Measurements from ENCODE around the gene ZCWPW1. TPM values are rescaled to one million over a fixed set of nuclear protein-coding genes. Genes with fewer than 3 reads are reported as not detected.

ZCWPW1 gene
- total and polyA plus RNA-seq, 2 of the 8 experiments (the other 6 are each of a cell fraction or from before 2014, with no cell fraction given): 0.51 to 1.4 TPM

DNA sequence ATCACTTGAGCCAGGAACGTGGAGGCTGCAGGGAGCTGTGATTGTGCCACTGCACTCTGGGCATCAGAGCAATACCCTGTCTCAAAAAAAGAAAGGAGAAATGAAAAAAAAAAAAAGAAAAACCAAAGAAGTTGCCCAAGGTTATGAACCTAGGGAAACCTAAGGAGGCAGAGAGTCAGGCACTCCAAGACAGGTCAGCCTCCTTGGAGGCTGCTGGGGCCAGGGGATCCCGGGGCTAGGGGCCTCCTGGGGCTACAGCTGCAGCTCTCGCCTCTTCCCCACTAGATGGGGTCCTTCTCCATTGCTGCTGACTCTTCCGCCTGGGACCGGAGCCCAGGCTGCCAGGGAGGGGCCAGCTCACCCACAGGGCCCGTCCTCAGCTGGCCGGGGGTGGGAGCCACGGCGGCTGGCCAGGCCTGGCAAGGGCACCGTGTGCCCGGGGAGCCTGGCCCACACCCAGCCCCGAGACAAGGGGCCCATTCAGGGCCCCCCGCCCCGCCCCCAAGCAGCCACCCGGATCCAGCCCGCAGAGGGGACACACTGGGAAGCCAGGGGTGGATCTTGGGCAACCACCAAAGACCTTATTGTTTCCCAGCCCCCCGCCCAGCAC, 37.3 kb upstream of the ZCWPW1 start (continued):
- no peak for TF ChIP-seq TAF7 (optimal IDR thresholded peaks at IDR 0.05; ENCODE audit: borderline replicate concordance, low read depth, low read length)
- TF ChIP-seq NRF1 (IDR thresholded peaks at IDR 0.05; ENCODE audit: low read depth, low read length): no peak
- peak; percentile 64; the same call in 1 of the 2 replicates for TF ChIP-seq KDM1A (IDR thresholded peaks at IDR 0.05; ENCODE audit: borderline replicate concordance, low read length)
- TF ChIP-seq, protein P1, sequence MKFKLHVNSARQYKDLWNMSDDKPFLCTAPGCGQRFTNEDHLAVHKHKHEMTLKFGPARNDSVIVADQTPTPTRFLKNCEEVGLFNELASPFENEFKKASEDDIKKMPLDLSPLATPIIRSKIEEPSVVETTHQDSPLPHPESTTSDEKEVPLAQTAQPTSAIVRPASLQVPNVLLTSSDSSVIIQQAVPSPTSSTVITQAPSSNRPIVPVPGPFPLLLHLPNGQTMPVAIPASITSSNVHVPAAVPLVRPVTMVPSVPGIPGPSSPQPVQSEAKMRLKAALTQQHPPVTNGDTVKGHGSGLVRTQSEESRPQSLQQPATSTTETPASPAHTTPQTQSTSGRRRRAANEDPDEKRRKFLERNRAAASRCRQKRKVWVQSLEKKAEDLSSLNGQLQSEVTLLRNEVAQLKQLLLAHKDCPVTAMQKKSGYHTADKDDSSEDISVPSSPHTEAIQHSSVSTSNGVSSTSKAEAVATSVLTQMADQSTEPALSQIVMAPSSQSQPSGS (IDR thresholded peaks at IDR 0.05; ENCODE audit: low read length): no peak
